ENCODE measurements around the gene RAB37. TPM values are rescaled to one million over a fixed set of nuclear protein-coding genes. Genes with fewer than 3 reads are reported as not detected.

RAB37 gene
- total RNA-seq, 1 donor from 2014 or later: 1.1 TPM

GRCh38 chr17:74728702-74729075, 8.4 kb upstream of the RAB37 start:
- DNase-seq: no peak

DNA sequence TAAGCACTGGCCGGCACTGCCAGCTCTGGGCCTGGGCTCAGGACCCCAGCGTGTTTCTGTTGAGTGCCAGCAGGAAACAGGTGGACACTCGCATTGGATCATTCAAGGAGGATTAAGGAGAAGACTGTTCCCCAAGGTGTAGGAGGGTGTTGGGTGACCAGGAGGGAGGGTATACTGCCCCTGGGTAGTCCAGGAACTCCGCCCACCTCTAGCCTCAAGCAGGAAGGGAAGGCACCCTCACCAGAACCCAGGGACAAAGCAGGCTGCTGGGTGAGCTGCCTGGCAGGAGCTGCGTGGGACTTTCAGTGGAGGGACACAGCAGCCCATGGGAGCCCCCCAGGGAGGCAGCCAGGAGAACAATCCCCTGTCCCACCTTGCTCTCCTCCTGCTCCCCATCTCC, 7.7 kb upstream of the RAB37 start:
- DNase-seq: no peak

GRCh38 chr17:74729866-74730265, 7.2 kb upstream of the RAB37 start:
- DNase-seq: no peak

- no peak for DNase-seq
Measured at GRCh38 chr17:74730491-74731346, 6.3 kb upstream of the RAB37 start.

- no peak for DNase-seq
Measured at GRCh38 chr17:74731347-74731605, 5.8 kb upstream of the RAB37 start.

GRCh38 chr17:74732042-74732867, 4.8 kb upstream of the RAB37 start:
- DNase-seq: no peak

GRCh38 chr17:74733365-74734122, 3.5 kb upstream of the RAB37 start:
- DNase-seq: no peak

- no peak for DNase-seq
Measured at GRCh38 chr17:74734256-74734655, 2.8 kb upstream of the RAB37 start.

DNA sequence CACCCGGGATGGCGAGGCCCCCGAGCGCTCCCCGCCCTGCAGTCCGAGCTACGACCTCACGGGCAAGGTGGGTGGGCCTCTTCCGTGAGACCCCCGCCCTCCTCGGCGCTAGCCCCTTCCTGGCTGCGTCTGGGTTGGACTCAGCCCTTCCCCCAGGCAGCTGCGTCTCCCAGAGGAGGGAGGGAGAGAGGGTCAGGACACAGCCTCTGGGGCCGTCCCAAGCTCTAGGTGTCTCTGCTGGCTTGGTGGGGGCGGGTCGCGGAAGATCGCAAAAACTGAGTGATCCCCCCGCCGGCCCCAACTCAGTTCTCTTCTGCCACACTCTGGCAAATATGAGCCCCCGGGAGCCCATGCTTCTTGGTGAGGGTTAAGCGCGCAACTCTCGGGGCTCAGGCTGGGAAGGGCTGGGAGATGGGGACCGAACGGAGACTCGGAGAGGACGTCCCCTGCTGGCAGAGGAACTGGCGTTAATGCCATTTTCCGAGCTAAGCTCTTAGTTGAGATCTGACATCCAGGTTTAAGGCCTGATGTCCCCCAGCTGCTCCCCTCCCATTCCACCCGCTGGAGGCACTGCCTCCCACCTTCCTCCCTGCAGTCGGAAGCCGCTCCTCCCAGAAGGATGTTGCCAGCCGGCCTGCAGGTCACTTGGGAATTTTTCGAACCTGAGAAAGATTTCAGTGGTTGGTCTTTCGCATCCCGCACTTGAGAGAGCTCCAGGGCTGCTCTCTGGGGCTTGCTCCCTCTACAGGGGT, 419 bp downstream of the RAB37 start:
- no peak for DNase-seq

GRCh38 chr17:74738051-74738996, 1.3 kb downstream of the RAB37 start:
- no peak for DNase-seq

DNA sequence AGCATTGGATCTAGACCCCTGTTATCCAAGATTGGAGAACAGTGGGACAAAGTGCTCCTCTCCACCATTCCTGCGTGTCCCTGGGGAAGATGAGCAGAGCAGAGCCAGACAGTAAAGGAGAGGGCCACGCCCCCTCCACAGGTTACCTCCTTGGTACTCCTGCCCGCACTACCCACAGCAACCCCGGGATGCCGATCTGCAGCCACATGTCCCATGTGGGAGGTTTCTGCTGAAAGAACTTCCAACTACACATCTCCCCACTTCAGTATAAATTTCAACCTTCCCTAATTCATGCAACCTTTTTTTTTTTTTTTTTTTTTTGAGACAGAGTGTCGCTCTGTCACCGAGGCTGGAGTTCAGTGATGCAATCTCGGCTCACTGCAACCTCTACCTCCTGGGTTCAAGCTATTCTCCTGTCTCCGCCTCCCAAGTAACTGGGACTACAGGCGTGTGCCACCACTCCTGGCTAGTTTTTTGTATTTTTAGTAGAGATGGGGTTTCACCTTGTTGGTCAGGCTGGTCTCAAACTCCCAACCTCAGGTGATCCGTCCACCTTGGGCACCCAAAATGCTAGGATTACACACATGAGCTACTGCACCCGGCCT, 2.3 kb downstream of the RAB37 start:
- DNase-seq: no peak

DNA sequence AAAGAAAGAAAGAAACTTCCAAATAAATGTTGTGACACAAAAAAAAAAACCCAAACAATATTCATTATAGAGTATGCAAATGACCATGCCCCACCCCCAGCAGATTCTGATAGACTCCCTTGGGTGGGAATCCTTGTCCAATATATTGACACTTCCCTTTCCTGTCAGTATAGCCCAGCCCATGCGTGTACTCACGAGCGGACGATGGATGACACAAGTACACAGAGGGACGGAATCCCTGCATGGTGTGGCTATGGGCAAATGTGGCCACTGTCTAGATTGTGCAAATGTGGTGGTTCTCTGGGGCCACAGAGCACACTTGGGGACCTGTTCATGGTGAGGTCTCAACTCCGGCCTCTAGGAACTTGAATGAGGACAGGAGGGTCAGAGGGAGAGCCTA, 3.1 kb downstream of the RAB37 start:
- no peak for DNase-seq

GRCh38 chr17:74740641-74741387, 3.8 kb downstream of the RAB37 start:
- DNase-seq: no peak

- DNase-seq: no peak
Measured at GRCh38 chr17:74742153-74742515, 5.1 kb downstream of the RAB37 start.

GRCh38 chr17:74742978-74743545, 6.0 kb downstream of the RAB37 start:
- no peak for DNase-seq

GRCh38 chr17:74743755-74744154, 6.7 kb downstream of the RAB37 start:
- DNase-seq: no peak

DNA sequence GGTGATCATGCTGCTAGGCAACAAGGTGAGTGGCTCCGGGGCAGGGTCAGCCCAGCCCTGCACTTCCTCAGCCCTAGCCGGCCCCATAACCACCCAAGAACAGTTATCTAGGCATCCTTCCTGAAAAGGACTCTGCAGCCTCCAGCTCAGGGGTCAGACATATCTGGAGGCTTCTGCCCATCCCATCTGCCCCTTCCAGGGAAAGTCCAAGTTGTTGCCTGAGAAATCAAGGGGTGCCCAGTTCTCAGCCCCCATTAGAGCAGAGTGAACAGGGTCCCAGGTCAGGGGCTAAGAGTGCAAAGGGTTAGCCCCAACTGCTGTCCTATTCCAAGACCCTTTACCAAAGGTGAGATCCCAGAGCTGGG, 7.3 kb downstream of the RAB37 start:
- no peak for DNase-seq

- peak; percentile 41 for DNase-seq
Measured at GRCh38 chr17:74744714-74745547, 7.9 kb downstream of the RAB37 start.
